Spleen (tissue), 11 donors: ENCODE measurements around the gene EVL. TPM values are rescaled to one million over a fixed set of nuclear protein-coding genes. Genes with fewer than 3 reads are reported as not detected.
"Not testable (repeated sequence)": the region's sequence is repeated elsewhere in the genome, so short reads cannot be mapped to it uniquely, and the experiment has no call there.

Source experiments
- DNase-seq: peaks from one replicate; pipeline ENCODE4 v3.0.0-alpha.2; 2020
- H3K27ac ChIP-seq, 8 donors: fragments of 200-600 bp; sonication (generic) in 7 of 8; 1 replicate in 4 of 8; 2 replicates in 4 of 8; pipeline versions ENCODE4 v1.5.0 to v1.8.0; 2016 to 2021; ENCODE audit warnings: inconsistent platforms in 4 of 8, mild to moderate bottlenecking in 4 of 8, moderate library complexity in 1 of 8
- H3K27me3 ChIP-seq, 7 donors: fragments of 200-600 bp; sonication (generic) in 6 of 7; replicated peaks in 1 of 7; 1 replicate in 4 of 7; 2 replicates in 3 of 7; pipeline versions ENCODE4 v1.5.0 to v1.8.0; 2016 to 2021; ENCODE audit warnings: inconsistent platforms in 3 of 7, mild to moderate bottlenecking in 1 of 7
- H3K36me3 ChIP-seq, 6 donors: fragments of 200-600 bp; sonication (generic) in 5 of 6; 1 replicate in 4 of 6; 2 replicates in 2 of 6; pipeline versions ENCODE4 v1.5.0 to v1.8.0; 2016 to 2021; ENCODE audit warnings: inconsistent platforms in 2 of 6
- H3K4me1 ChIP-seq, 6 donors: fragments of 200-600 bp; sonication (generic) in 5 of 6; 1 replicate in 3 of 6; 2 replicates in 3 of 6; pipeline versions ENCODE4 v1.5.0 to v1.8.0; 2016 to 2021; ENCODE audit warnings: inconsistent platforms in 3 of 6
- H3K4me3 ChIP-seq, 8 donors: fragments of 200-600 bp; sonication (generic) in 7 of 8; 1 replicate in 4 of 8; 2 replicates in 4 of 8; pipeline versions ENCODE4 v1.5.0 to v1.8.0; 2016 to 2021; ENCODE audit warnings: inconsistent platforms in 4 of 8, mild to moderate bottlenecking in 4 of 8, moderate library complexity in 2 of 8
- H3K9me3 ChIP-seq, 8 donors: fragments of 200-600 bp; sonication (generic) in 7 of 8; 1 replicate in 4 of 8; 2 replicates in 4 of 8; pipeline versions ENCODE4 v1.5.0 to v1.8.0; 2016 to 2021; ENCODE audit warnings: inconsistent platforms in 4 of 8
- CTCF ChIP-seq, 11 experiments: fragments of 200-600 bp in 7 of 11; fragments of 450-650 bp in 4 of 11; sonication (generic) in 4 of 11; IDR thresholded peaks in 8 of 11; conservative IDR thresholded peaks in 3 of 11; 1 replicate in 7 of 11; 2 replicates in 4 of 11; pipeline versions ENCODE4 v1.4.0 to v1.8.0; 2016 to 2021; ENCODE audit warnings: antibody characterized with exemption in 11 of 11, inconsistent platforms in 4 of 11, mild to moderate bottlenecking in 1 of 11
- POLR2A ChIP-seq, 3 donors: fragments of 450-650 bp; IDR thresholded peaks; one replicate each; pipeline ENCODE4 v1.5.1; 2017; ENCODE audit warnings: antibody characterized with exemption in 3 of 3, mild to moderate bottlenecking in 1 of 3
- POLR2AphosphoS5 ChIP-seq, 3 donors: sonication (generic); formaldehyde crosslinking; IDR thresholded peaks; one replicate each; pipeline ENCODE4 v1.5.1; 2017; ENCODE audit warnings: antibody characterized with exemption in 3 of 3
- WGBS, 5 donors: extraction: QIAGEN DNeasy Blood & Tissue Kit in 3 of 5; methylation state at CpG; one replicate each; pipeline versions ENCODE4 v1.1.5 to v1.1.7; 2013 to 2018; 5-methylcytosine and 5-hydroxymethylcytosine counted together
- intact Hi-C: fragments of 100-400 bp; cut with DNase I; formaldehyde crosslinking; loops from one replicate; pipeline ENCODE4 v1.15.0; 2023; ENCODE audit warnings: low total_unique reads
- polyA plus RNA-seq, 3 donors: library from polyadenylated mRNA; stranded (reverse); fragments of 200-250 nt; gene quantifications; one replicate each; pipeline ENCODE4 v1.2.1, GENCODE V29; 2013
- total RNA-seq, 7 donors: library from RNA; depleted of rRNA in 3 of 7; stranded (reverse); fragments of >200 nt in 3 of 7; fragmentation: NEBNext Ultra II Directional in 4 of 7; extraction: Animal tissue kit (Norgen Biotek cat#: 25700) in 4 of 7; gene quantifications; one replicate each; pipeline versions ENCODE4 v1.1.0 to v1.2.1, GENCODE V29; 2016 to 2021
- donor health status: healthy with polysubstance abuse.
- donor health status: DM: no; HTN: no; CAD: no; lungs with moderate emphysema.
- donor health status: DM: no; HTN: no; CAD: no.
- donor health status: Bipolar disorder and iron deficiency.
- donor health status: healthy.
- donor health status: DM: no; HTN: no; CAD: no.
- donor health status: DM: yes; HTN: yes; CAD: no.

EVL gene
- total and polyA plus RNA-seq, 10 donors, result 169 to 336 (median 271) TPM

- 94 to 97% (median 96%) methylated on average over 4 of the region's 4 CpGs for WGBS, 5 donors
- H3K4me3 ChIP-seq, result no peak overlapping the region
- peaks cover 0 to 19% (median 3%) of the 10 kb centered on the region in 6 donors for H3K4me1 ChIP-seq
- H3K36me3 ChIP-seq, result no peaks in the 10 kb centered on the region
- TF ChIP-seq POLR2A (IDR thresholded peaks at IDR 0.05), result no peak
- no peak for TF ChIP-seq POLR2AphosphoS5 (IDR thresholded peaks at IDR 0.05)
- TF ChIP-seq CTCF (IDR thresholded peaks at IDR 0.05 in 8 of 11, conservative IDR thresholded peaks at IDR 0.05 in 3 of 11), result no peak
- intact Hi-C loops, result no loop called here
- DNase-seq, result no peak
- no peak overlapping the region for H3K27ac ChIP-seq
- H3K9me3 ChIP-seq, result no peaks in the 10 kb centered on the region
- H3K27me3 ChIP-seq, result no peaks in the 10 kb centered on the region
Observed at GRCh38 chr14:100027771-100028490, 37.3 kb upstream of the EVL start.

GRCh38 chr14:100028990-100029677, 36.1 kb upstream of the EVL start:
- Histone ChIP-seq H3K4me3 (no peak overlapping the region), H3K4me1 (peaks cover 0 to 19% (median 3%) of the 10 kb centered on the region in 6 donors), H3K9me3 (no peaks in the 10 kb centered on the region), H3K27ac (no peak overlapping the region), H3K36me3 (no peaks in the 10 kb centered on the region), H3K27me3 (no peaks in the 10 kb centered on the region)
- intact Hi-C loops, result no loop called here
- DNase-seq, result no peak
- 85 to 95% (median 93%) methylated on average over 3 of the region's 3 CpGs for WGBS, 5 donors
- TF ChIP-seq CTCF (IDR thresholded peaks at IDR 0.05 in 8 of 11, conservative IDR thresholded peaks at IDR 0.05 in 3 of 11) (no peak), POLR2AphosphoS5 (IDR thresholded peaks at IDR 0.05) (no peak), POLR2A (IDR thresholded peaks at IDR 0.05) (no peak)

- H3K27ac ChIP-seq, H3K9me3 ChIP-seq, H3K27me3 ChIP-seq, intact Hi-C loops, H3K36me3 ChIP-seq, H3K4me3 ChIP-seq, DNase-seq: not testable (repeated sequence)
- H3K4me1 ChIP-seq, result peaks cover 0 to 15% (median 3%) of the 10 kb centered on the region in 6 donors
- 93 to 96% (median 94%) methylated on average over 13 of the region's 13 CpGs for WGBS, 5 donors
Observed at GRCh38 chr14:100030006-100030405, 35.2 kb upstream of the EVL start.

GRCh38 chr14:100030452-100031153, 34.6 kb upstream of the EVL start:
- WGBS, 5 donors, result 83 to 96% (median 91%) methylated on average over 7 of the region's 7 CpGs
- no peak for DNase-seq
- Histone ChIP-seq H3K9me3 (no peaks in the 10 kb centered on the region), H3K27me3 (no peaks in the 10 kb centered on the region), H3K27ac (no peak overlapping the region), H3K4me3 (no peak overlapping the region), H3K4me1 (peaks cover 0 to 12% (median 3%) of the 10 kb centered on the region in 6 donors), H3K36me3 (no peaks in the 10 kb centered on the region)
- intact Hi-C loops, result no loop called here
- no peak for TF ChIP-seq CTCF (IDR thresholded peaks at IDR 0.05 in 8 of 11, conservative IDR thresholded peaks at IDR 0.05 in 3 of 11)
- no peak for TF ChIP-seq POLR2AphosphoS5 (IDR thresholded peaks at IDR 0.05)
- TF ChIP-seq POLR2A (IDR thresholded peaks at IDR 0.05), result no peak
